Inflammatory macrophage treated with lipopolysaccharide for 4 hours (primary cell): ENCODE results near the gene SFT2D2.
A peak's percentile ranks its signal among the peaks of the same experiment; 100 is the strongest.

Experiments used
- DNase-seq: peaks from one replicate; pipeline ENCODE4 v3.0.0-alpha.2; 2020

Gene SFT2D2

GRCh38 chr1:168223681-168224540 lies 1.9 kb upstream of the SFT2D2 start:
- DNase-seq, result peak; percentile 72

GRCh38 chr1:168224991-168225390 lies 813 bp upstream of the SFT2D2 start:
- DNase-seq, result no peak

- DNase-seq, result peak; percentile 10
Observed at GRCh38 chr1:168227620-168228019, 1.8 kb downstream of the SFT2D2 start.

GRCh38 chr1:168229893-168230292 lies 4.1 kb downstream of the SFT2D2 start:
- no peak for DNase-seq

GRCh38 chr1:168230709-168231108 lies 4.9 kb downstream of the SFT2D2 start:
- no peak for DNase-seq

GRCh38 chr1:168234846-168235547 lies 9.2 kb downstream of the SFT2D2 start:
- DNase-seq, result peak; percentile 32

GRCh38 chr1:168235548-168235885 lies 9.7 kb downstream of the SFT2D2 start:
- no peak for DNase-seq

GRCh38 chr1:168235937-168236336 lies 10.1 kb downstream of the SFT2D2 start:
- DNase-seq, result no peak

- no peak for DNase-seq
Observed at GRCh38 chr1:168236836-168237611, 11.2 kb downstream of the SFT2D2 start.

- DNase-seq, result no peak
Observed at GRCh38 chr1:168243198-168243597, 17.4 kb downstream of the SFT2D2 start.

- no peak for DNase-seq
Observed at GRCh38 chr1:168243636-168244212, 17.9 kb downstream of the SFT2D2 start.

GRCh38 chr1:168245042-168245441 lies 19.2 kb downstream of the SFT2D2 start:
- no peak for DNase-seq

- DNase-seq, result no peak
Observed at GRCh38 chr1:168246506-168246905, 20.7 kb downstream of the SFT2D2 start.

GRCh38 chr1:168252204-168252733 lies 26.5 kb downstream of the SFT2D2 start:
- no peak for DNase-seq

- no peak for DNase-seq
Observed at GRCh38 chr1:168256164-168256563, 30.4 kb downstream of the SFT2D2 start.

- no peak for DNase-seq
Observed at GRCh38 chr1:168257397-168257796, 31.6 kb downstream of the SFT2D2 start.

GRCh38 chr1:168259567-168259966 lies 33.8 kb downstream of the SFT2D2 start:
- no peak for DNase-seq

GRCh38 chr1:168260393-168260792 lies 34.6 kb downstream of the SFT2D2 start:
- no peak for DNase-seq

GRCh38 chr1:168261390-168261789 lies 35.6 kb downstream of the SFT2D2 start:
- DNase-seq, result no peak

- DNase-seq, result no peak
Observed at GRCh38 chr1:168263130-168263529, 37.3 kb downstream of the SFT2D2 start.

GRCh38 chr1:168264296-168264695 lies 38.5 kb downstream of the SFT2D2 start:
- DNase-seq, result no peak

GRCh38 chr1:168265596-168265995 lies 39.8 kb downstream of the SFT2D2 start:
- no peak for DNase-seq

GRCh38 chr1:168266644-168267186 lies 40.9 kb downstream of the SFT2D2 start:
- no peak for DNase-seq
